HepG2 (cell line): ENCODE measurements around the gene PLEKHG4B. TPM values are rescaled to one million over a fixed set of nuclear protein-coding genes. Genes with fewer than 3 reads are reported as not detected.
A peak's percentile ranks its signal among the peaks of the same experiment; 100 is the strongest.

ENCODE experiments used
- ATAC-seq: fragments of 200-7000 bp; cut with Tn5 transposase; 3 replicates; pipeline ENCODE4 v1.9.1; 2020; ENCODE audit warnings: mild to moderate bottlenecking, moderate library complexity
- BruUV-seq: library from RNA; stranded (reverse); fragments of 400-500 nt; replicated peaks from 2 replicates; lab custom pipeline; 2021; lab: Mats Ljungman, UMichigan
- CTCF ChIA-PET: fragments of 300-600 bp; formaldehyde crosslinking; extraction: SDS; loops from one replicate; lab custom pipeline; 2021; ENCODE audit warnings: low total read pairs, inconsistent platforms, low intra/inter-chr PET ratio; lab: Yijun Ruan, JAX
- POLR2A ChIA-PET: fragments of 350-600 bp; sonication (Branson Sonifier 250); formaldehyde crosslinking; loops from one replicate; lab custom pipeline; 2020; ENCODE audit warnings: antibody characterized with exemption, inconsistent platforms; lab: Yijun Ruan, JAX
- DNase-seq: peaks from one replicate; pipeline ENCODE4 v3.0.0-alpha.2; 2015; ENCODE audit warnings: low spot score
- FAIRE-seq: peaks from 3 replicates; lab custom pipeline; 2011; peaks lifted over from hg19 to GRCh38; lab: Jason Lieb, UNC
- H2AFZ ChIP-seq: one replicate; pipeline ENCODE4 v1.6.1; 2011; ENCODE audit warnings: low read length, inconsistent platforms
- H3K27ac ChIP-seq: fragments of 300-600 bp; 3 replicates; pipeline ENCODE4 v1.8.0; 2011; ENCODE audit warnings: mixed run types, mild to moderate bottlenecking, mixed read lengths, low read length, inconsistent platforms; ENCODE audit not compliant: insufficient read depth; ENCODE audit errors: extremely low read length
- H3K27me3 ChIP-seq, 2 experiments: fragments of 200-600 bp in 1 of 2; 2 replicates in 1 of 2; 3 replicates in 1 of 2; pipeline versions ENCODE4 v1.6.0 to v1.8.0; 2011; ENCODE audit warnings: low read length in 2 of 2, mild to moderate bottlenecking in 2 of 2, moderate library complexity in 2 of 2, inconsistent platforms in 1 of 2; ENCODE audit not compliant: insufficient read depth in 2 of 2, control insufficient read depth in 1 of 2
- H3K36me3 ChIP-seq, 2 experiments: fragments of 200-600 bp in 1 of 2; replicated peaks in 1 of 2; 2 replicates in 1 of 2; 3 replicates in 1 of 2; pipeline versions ENCODE4 v1.5.1 to v1.8.0; 2011; ENCODE audit warnings: low read length in 2 of 2, inconsistent platforms in 1 of 2; ENCODE audit not compliant: insufficient read depth in 2 of 2, control insufficient read depth in 1 of 2
- H3K4me1 ChIP-seq: 2 replicates; pipeline ENCODE4 v1.5.1; 2012; ENCODE audit warnings: low read length, inconsistent platforms; ENCODE audit not compliant: insufficient read depth
- H3K4me2 ChIP-seq: 2 replicates; pipeline ENCODE4 v1.6.0; 2011; ENCODE audit warnings: low read depth, low read length, inconsistent platforms
- H3K4me3 ChIP-seq, 3 experiments: fragments of 200-600 bp in 1 of 3; sonication (generic), shearing (Covaris generic) in 1 of 3; replicated peaks in 1 of 3; 2 replicates each; pipeline ENCODE4 v1.5.1; 2011 to 2016; ENCODE audit warnings: low read length in 3 of 3, inconsistent platforms in 2 of 3, low read depth in 2 of 3, mild to moderate bottlenecking in 2 of 3, control low read depth in 1 of 3, mixed read lengths in 1 of 3; ENCODE audit not compliant: insufficient read depth in 1 of 3
- H3K79me2 ChIP-seq: one replicate; pipeline ENCODE4 v1.6.1; 2011; ENCODE audit warnings: low read length, inconsistent platforms; ENCODE audit not compliant: insufficient read depth
- H3K9ac ChIP-seq: 2 replicates; pipeline ENCODE4 v1.6.0; 2011; ENCODE audit warnings: mild to moderate bottlenecking, low read depth, low read length, inconsistent platforms; ENCODE audit not compliant: insufficient read depth
- H3K9me3 ChIP-seq: 2 replicates; pipeline ENCODE4 v1.5.1; 2012; ENCODE audit warnings: mild to moderate bottlenecking, low read length
- H4K20me1 ChIP-seq: 2 replicates; pipeline ENCODE4 v1.6.0; 2011; ENCODE audit warnings: inconsistent platforms, mild to moderate bottlenecking, low read length, moderate library complexity; ENCODE audit not compliant: insufficient read depth
- AGO2 ChIP-seq: fragments of 200-400 bp; formaldehyde crosslinking; optimal IDR thresholded peaks from 2 replicates; pipeline ENCODE3; 2017; ENCODE audit warnings: mild to moderate bottlenecking, low read depth, low read length, moderate library complexity
- HNRNPK ChIP-seq: fragments of 200-400 bp; formaldehyde crosslinking; IDR thresholded peaks from 2 replicates; pipeline ENCODE4 v1.6.1; 2018; ENCODE audit warnings: low read length, low read depth, moderate library complexity, mild to moderate bottlenecking; ENCODE audit not compliant: poor library complexity, severe bottlenecking
- JDP2 ChIP-seq: sonication (generic); formaldehyde crosslinking; IDR thresholded peaks from 2 replicates; pipeline ENCODE4 v1.8.1; 2022; ENCODE audit warnings: missing genetic modification reagents, borderline replicate concordance
- NFYB ChIP-seq: sonication (generic); formaldehyde crosslinking; IDR thresholded peaks from 2 replicates; pipeline ENCODE4 v1.4.0; 2020; ENCODE audit warnings: missing genetic modification reagents
- TBP ChIP-seq: sonication (generic); formaldehyde crosslinking; IDR thresholded peaks from 2 replicates; pipeline ENCODE4 v1.5.0; 2020; ENCODE audit warnings: missing genetic modification reagents
- ZNF431 ChIP-seq: sonication (generic); formaldehyde crosslinking; IDR thresholded peaks from 2 replicates; pipeline ENCODE4 v1.9.0; 2022; ENCODE audit warnings: missing genetic modification reagents, low read depth, mild to moderate bottlenecking, borderline replicate concordance
- ZNF605 ChIP-seq: sonication (generic); formaldehyde crosslinking; IDR thresholded peaks from 2 replicates; pipeline ENCODE4 v1.8.0; 2022; ENCODE audit warnings: mild to moderate bottlenecking, missing genetic modification reagents
- WGBS: methylation state at CpG from one replicate; pipeline ENCODE4 v1.1.6; 2017; ENCODE audit warnings: low lambda C conversion rate; 5-methylcytosine and 5-hydroxymethylcytosine counted together
- in situ Hi-C: cut with HindIII; loops from 2 replicates; pipeline ENCODE4 v1.10.0; 2017; ENCODE audit warnings: low pct_unique_long_range_greater_than_20kb; ENCODE audit not compliant: extremely low pct_ligation_motif_present
- intact Hi-C: fragments of 100-400 bp; cut with micrococcal nuclease; formaldehyde crosslinking; loops from one replicate; pipeline ENCODE4 v1.10.0; 2022; ENCODE audit not compliant: unreplicated experiment
- polyA plus RNA-seq, 8 experiments: library from polyadenylated mRNA; depleted of rRNA in 3 of 8; stranded (reverse) in 7 of 8; unstranded in 1 of 8; fragments of >200 nt; fragmentation: Illumina TruSeq in 4 of 8; extraction: Trizol in 4 of 8; gene quantifications; 2 replicates each; pipeline versions ENCODE4 v1.2.1 to v1.2.3, GENCODE V29; 2011 to 2016; ENCODE audit warnings: low read depth in 4 of 8, missing spikeins in 1 of 8, mixed read lengths in 1 of 8; ENCODE audit not compliant: insufficient read depth in 1 of 8
- total RNA-seq, 5 experiments: library from RNA; depleted of rRNA; stranded (reverse); fragments of >200 nt; fragmentation: Illumina TruSeq; extraction: Trizol; gene quantifications; 2 replicates each; pipeline ENCODE4 v1.2.3, GENCODE V29; 2016; ENCODE audit warnings: low read depth in 1 of 5

The PLEKHG4B gene
- total and polyA plus RNA-seq, 2 of the 13 experiments (the other 11 are each of a cell fraction or from before 2014, with no cell fraction given) = 0.09 TPM; not detected in 1

DNA sequence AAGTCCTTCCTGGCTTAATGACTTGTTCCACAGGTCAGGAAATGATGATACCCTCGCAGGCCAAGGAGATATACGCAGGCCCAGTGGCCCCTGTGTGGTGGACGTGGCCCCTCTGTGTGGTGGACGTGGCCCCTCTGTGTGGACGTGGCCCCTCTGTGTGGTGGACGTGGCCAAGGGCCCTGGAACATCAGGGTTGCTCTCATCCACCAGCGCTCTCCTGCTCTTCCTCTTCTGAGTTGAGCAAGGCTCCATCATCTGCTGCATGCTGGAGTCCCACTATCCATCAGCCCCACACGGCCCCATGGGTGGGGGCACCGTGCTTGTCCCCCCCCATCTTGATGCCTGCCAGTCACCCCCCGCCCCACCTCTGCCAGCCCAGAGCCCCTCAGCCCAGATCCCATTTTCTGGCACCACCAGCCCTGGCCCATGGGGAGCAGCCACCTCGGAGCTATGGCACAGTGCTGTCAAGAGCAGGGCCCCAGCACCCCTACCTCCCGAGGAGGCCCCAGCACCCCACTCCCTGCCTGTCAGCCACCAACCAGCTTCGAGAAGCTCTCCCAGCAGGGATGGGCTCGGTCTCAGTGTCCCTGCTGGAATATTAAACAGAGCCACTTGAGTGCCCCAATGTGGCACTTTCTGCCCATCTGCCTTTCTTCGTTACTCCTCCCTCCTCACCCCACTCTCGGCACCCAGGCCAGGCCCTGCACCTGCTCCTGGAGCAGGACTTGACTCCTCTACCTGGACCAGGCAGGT lies 107.4 kb downstream of the PLEKHG4B start:
- intact Hi-C loops = no loop called here
- Histone ChIP-seq H3K4me1 (no peaks in the 10 kb centered on the region), H2AFZ (no peak overlapping the region), H3K27ac (no peak overlapping the region)
- POLR2A ChIA-PET = no interaction called here
- no peak for DNase-seq
- no peak for TF ChIP-seq TBP (CRISPR knock-in tag)
- no peak for TF ChIP-seq HNRNPK
- no peak for TF ChIP-seq ZNF605 (CRISPR knock-in tag)
- TF ChIP-seq AGO2 = peak; percentile 4
- TF ChIP-seq ZNF431 (CRISPR knock-in tag) = no peak
- no peak for TF ChIP-seq NFYB
- TF ChIP-seq, all 625 proteins: peak for 1
- Histone ChIP-seq H3K9ac (no peak overlapping the region), H3K4me3 (no peak overlapping the region), H3K4me2 (no peak overlapping the region), H3K79me2 (no peaks in the 10 kb centered on the region), H3K36me3 (peaks cover 9 to 12% of the 10 kb centered on the region in 2 experiments; a peak in 4 of 5 replicates), H4K20me1 (peaks cover under 1% of the 10 kb centered on the region; the same call in 1 of the 2 replicates), H3K9me3 (no peaks in the 10 kb centered on the region), H3K27me3 (no peaks in the 10 kb centered on the region)
- WGBS = 96% methylated on average over 7 of the region's 16 CpGs
- ATAC-seq (no peak), FAIRE-seq (no peak)
- CTCF ChIA-PET = no interaction called here
- BruUV-seq = no TSS peak
- in situ Hi-C loops = no loop called here

DNA sequence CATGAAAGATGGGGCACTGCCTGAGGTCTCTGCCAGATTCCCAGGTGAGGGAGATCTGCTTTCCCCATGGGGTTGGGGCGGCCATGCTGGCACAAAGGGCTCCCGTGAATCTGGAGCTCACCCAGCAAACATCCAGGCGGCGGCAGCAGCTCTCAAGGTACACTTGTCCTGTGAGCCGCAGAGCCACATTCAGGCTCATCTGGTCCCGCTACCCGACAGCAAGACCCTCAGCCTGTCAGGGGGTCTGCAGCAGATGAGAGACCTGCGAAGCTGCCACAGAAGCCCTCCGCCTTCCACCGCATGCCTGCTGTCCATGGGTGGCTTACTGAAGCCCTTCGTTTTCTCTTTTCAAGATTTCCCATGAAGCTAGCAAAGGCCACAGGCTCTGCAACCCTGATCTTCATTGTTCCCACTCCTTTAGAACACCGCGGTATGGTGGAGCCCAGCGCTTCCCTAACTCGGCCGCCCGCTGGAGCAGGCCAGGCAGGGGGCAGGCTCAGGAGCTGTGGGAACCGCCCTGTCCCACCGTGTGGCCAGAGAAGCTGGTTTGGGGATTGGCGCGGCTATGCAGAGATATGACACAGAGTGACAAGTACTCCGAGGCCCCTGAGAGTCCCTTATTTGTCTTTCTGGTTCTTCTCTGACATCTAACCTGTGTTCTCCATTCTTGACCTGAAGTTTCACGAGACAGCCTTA lies 108.1 kb downstream of the PLEKHG4B start:
- BruUV-seq = no TSS peak
- no peak overlapping the region for H2AFZ ChIP-seq
- no peak overlapping the region for H3K4me2 ChIP-seq
- H3K27ac ChIP-seq = no peak overlapping the region
- ChIA-PET CTCF (no interaction called here), POLR2A (no interaction called here)
- H3K27me3 ChIP-seq = no peaks in the 10 kb centered on the region
- DNase-seq (no peak), FAIRE-seq (no peak), ATAC-seq (no peak)
- H3K79me2 ChIP-seq = no peaks in the 10 kb centered on the region
- H4K20me1 ChIP-seq = peaks cover 3% of the 10 kb centered on the region; the same call in 1 of the 2 replicates
- TF ChIP-seq JDP2 = no peak
- H3K4me3 ChIP-seq = no peak overlapping the region
- H3K9me3 ChIP-seq = no peaks in the 10 kb centered on the region
- H3K4me1 ChIP-seq = no peaks in the 10 kb centered on the region
- H3K36me3 ChIP-seq = peaks cover 12 to 19% of the 10 kb centered on the region in 2 experiments; a peak in 4 of 5 replicates
- intact Hi-C loops (no loop called here), in situ Hi-C loops (no loop called here)
- no peak overlapping the region for H3K9ac ChIP-seq
- WGBS = 96% methylated on average over 22 of the region's 23 CpGs
